ENCODE results near the gene EML1.

DNA sequence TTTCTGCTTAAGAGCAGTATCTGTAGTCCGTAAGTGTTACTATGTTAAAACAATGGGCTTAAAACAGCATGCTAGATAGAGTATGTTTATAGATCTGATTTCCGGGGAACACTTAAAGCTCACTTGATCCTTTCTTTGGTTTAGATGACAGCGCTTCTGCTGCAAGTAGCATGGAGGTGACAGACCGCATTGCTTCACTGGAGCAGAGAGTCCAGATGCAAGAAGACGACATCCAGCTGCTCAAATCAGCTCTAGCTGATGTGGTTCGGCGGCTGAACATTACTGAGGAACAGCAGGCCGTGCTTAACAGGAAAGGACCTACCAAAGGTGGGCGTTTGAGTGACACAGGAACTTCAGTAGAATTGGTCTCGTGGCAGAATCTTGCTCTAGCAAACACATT lies 57.5 kb downstream of the EML1 start:
- TF ChIP-seq, protein P1, sequence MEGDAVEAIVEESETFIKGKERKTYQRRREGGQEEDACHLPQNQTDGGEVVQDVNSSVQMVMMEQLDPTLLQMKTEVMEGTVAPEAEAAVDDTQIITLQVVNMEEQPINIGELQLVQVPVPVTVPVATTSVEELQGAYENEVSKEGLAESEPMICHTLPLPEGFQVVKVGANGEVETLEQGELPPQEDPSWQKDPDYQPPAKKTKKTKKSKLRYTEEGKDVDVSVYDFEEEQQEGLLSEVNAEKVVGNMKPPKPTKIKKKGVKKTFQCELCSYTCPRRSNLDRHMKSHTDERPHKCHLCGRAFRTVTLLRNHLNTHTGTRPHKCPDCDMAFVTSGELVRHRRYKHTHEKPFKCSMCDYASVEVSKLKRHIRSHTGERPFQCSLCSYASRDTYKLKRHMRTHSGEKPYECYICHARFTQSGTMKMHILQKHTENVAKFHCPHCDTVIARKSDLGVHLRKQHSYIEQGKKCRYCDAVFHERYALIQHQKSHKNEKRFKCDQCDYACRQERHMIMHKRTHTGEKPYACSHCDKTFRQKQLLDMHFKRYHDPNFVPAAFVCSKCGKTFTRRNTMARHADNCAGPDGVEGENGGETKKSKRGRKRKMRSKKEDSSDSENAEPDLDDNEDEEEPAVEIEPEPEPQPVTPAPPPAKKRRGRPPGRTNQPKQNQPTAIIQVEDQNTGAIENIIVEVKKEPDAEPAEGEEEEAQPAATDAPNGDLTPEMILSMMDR (conservative IDR thresholded peaks at IDR 0.05): no peak
- no peak for TF ChIP-seq ZFX (IDR thresholded peaks at IDR 0.05)

Measured in C4-2B (cell line).